PC-9 (cell line): Measurements from ENCODE around the gene NDUFS6. TPM values are rescaled to one million over a fixed set of nuclear protein-coding genes. Genes with fewer than 3 reads are reported as not detected.

Experiments
- BruUV-seq: library from RNA; stranded (reverse); fragments of 400-500 nt; replicated peaks from 2 replicates; lab custom pipeline; 2021; lab: Mats Ljungman, UMichigan
- CTCF ChIA-PET: fragments of 300-600 bp; sonication (Branson Sonifier 250); formaldehyde crosslinking; loops from one replicate; lab custom pipeline; 2022; ENCODE audit warnings: antibody characterized with exemption; lab: Charles Lee
- POLR2A ChIA-PET: fragments of 300-600 bp; sonication (Branson Sonifier 250); formaldehyde crosslinking; loops from one replicate; lab custom pipeline; 2022; ENCODE audit warnings: antibody characterized with exemption; ENCODE audit not compliant: unreplicated experiment; lab: Charles Lee
- DNase-seq, 2 experiments: peaks; one replicate each; pipeline versions ENCODE4 v3.0.0 to v3.0.0-alpha.2; 2015 to 2022; ENCODE audit warnings: mixed read lengths in 1 of 2
- H2AFZ ChIP-seq: fragments of 200-600 bp; sonication (generic); 2 replicates; pipeline ENCODE4 v1.8.1; 2017; ENCODE audit warnings: antibody characterized with exemption
- H3F3A ChIP-seq: fragments of 200-600 bp; sonication (generic); 2 replicates; pipeline ENCODE4 v1.8.1; 2017; ENCODE audit warnings: antibody characterized with exemption, mild to moderate bottlenecking, low read depth; ENCODE audit not compliant: insufficient read depth
- H3K27ac ChIP-seq: fragments of 200-600 bp; sonication (generic); 2 replicates; pipeline ENCODE4 v1.6.1; 2016; ENCODE audit warnings: mixed run types
- H3K27me3 ChIP-seq: fragments of 200-600 bp; sonication (generic); 2 replicates; pipeline ENCODE4 v1.6.1; 2016; ENCODE audit warnings: low read depth, mixed run types; ENCODE audit not compliant: insufficient read depth
- H3K36me3 ChIP-seq: fragments of 200-600 bp; sonication (generic); 2 replicates; pipeline ENCODE4 v1.6.1; 2016; ENCODE audit warnings: low read depth, mixed run types
- H3K4me1 ChIP-seq: fragments of 200-600 bp; sonication (generic); replicated peaks from 2 replicates; pipeline ENCODE4 v1.6.1; 2016; ENCODE audit warnings: mixed run types; ENCODE audit not compliant: insufficient read depth
- H3K4me2 ChIP-seq: fragments of 200-600 bp; sonication (generic); 2 replicates; pipeline ENCODE4 v1.6.1; 2017; ENCODE audit warnings: mixed run types
- H3K4me3 ChIP-seq: fragments of 200-600 bp; sonication (generic); 2 replicates; pipeline ENCODE4 v1.6.1; 2016; ENCODE audit warnings: mixed run types
- H3K79me2 ChIP-seq: fragments of 200-600 bp; sonication (generic); 2 replicates; pipeline ENCODE4 v1.6.1; 2017; ENCODE audit warnings: low read depth, mixed run types
- H3K9me2 ChIP-seq: fragments of 200-600 bp; sonication (generic); 2 replicates; pipeline ENCODE4 v1.8.1; 2017; ENCODE audit warnings: mild to moderate bottlenecking; ENCODE audit not compliant: insufficient read depth
- H3K9me3 ChIP-seq: fragments of 200-600 bp; sonication (generic); 2 replicates; pipeline ENCODE4 v1.8.1; 2016; ENCODE audit warnings: low read depth; ENCODE audit not compliant: insufficient read depth
- H4K20me1 ChIP-seq: fragments of 200-600 bp; sonication (generic); 2 replicates; pipeline ENCODE4 v1.8.1; 2017; ENCODE audit not compliant: insufficient read depth
- EZH2 ChIP-seq: fragments of 200-600 bp; sonication (generic); IDR thresholded peaks from 2 replicates; pipeline ENCODE4 v1.8.0; 2017; ENCODE audit warnings: antibody characterized with exemption, low read depth
- intact Hi-C: fragments of 100-400 bp; cut with micrococcal nuclease; formaldehyde crosslinking; loops from one replicate; pipeline ENCODE4 v1.10.0; 2022; ENCODE audit not compliant: unreplicated experiment
- total RNA-seq: library from RNA; stranded (reverse); gene quantifications from 2 replicates; pipeline ENCODE4 v1.2.3, GENCODE V29; 2021
- TF ChIP-seq, protein P1 (sequence below): fragments of 200-600 bp; sonication (generic); conservative IDR thresholded peaks from 2 replicates; pipeline ENCODE4 v1.6.1; 2017; ENCODE audit warnings: mixed run types, antibody characterized with exemption, mild to moderate bottlenecking, moderate library complexity

NDUFS6 gene
- total RNA-seq, 1 experiment from 2014 or later = 153 TPM

GRCh38 chr5:1858436-1858835, 57.2 kb downstream of the NDUFS6 start:
- intact Hi-C loops = no loop called here
- no peaks in the 10 kb centered on the region for H3F3A ChIP-seq
- H3K27ac ChIP-seq = no peak overlapping the region
- ChIA-PET CTCF (no interaction called here), POLR2A (no interaction called here)
- H3K9me2 ChIP-seq = no peaks in the 10 kb centered on the region
- TF ChIP-seq, protein P1, sequence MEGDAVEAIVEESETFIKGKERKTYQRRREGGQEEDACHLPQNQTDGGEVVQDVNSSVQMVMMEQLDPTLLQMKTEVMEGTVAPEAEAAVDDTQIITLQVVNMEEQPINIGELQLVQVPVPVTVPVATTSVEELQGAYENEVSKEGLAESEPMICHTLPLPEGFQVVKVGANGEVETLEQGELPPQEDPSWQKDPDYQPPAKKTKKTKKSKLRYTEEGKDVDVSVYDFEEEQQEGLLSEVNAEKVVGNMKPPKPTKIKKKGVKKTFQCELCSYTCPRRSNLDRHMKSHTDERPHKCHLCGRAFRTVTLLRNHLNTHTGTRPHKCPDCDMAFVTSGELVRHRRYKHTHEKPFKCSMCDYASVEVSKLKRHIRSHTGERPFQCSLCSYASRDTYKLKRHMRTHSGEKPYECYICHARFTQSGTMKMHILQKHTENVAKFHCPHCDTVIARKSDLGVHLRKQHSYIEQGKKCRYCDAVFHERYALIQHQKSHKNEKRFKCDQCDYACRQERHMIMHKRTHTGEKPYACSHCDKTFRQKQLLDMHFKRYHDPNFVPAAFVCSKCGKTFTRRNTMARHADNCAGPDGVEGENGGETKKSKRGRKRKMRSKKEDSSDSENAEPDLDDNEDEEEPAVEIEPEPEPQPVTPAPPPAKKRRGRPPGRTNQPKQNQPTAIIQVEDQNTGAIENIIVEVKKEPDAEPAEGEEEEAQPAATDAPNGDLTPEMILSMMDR = no peak
- TF ChIP-seq EZH2 = no peak
- H3K9me3 ChIP-seq = no peaks in the 10 kb centered on the region
- no peaks in the 10 kb centered on the region for H4K20me1 ChIP-seq
- no peak overlapping the region for H3K4me3 ChIP-seq
- H3K4me1 ChIP-seq = no peaks in the 10 kb centered on the region
- peaks cover 94% of the 10 kb centered on the region for H3K27me3 ChIP-seq
- no peak overlapping the region for H3K4me2 ChIP-seq
- H3K79me2 ChIP-seq = no peaks in the 10 kb centered on the region
- BruUV-seq = no TSS peak
- no peak overlapping the region for H2AFZ ChIP-seq
- no peaks in the 10 kb centered on the region for H3K36me3 ChIP-seq
- DNase-seq = no peak

GRCh38 chr5:1859099-1859498, 57.9 kb downstream of the NDUFS6 start:
- intact Hi-C loops = no loop called here
- no peaks in the 10 kb centered on the region for H3K9me3 ChIP-seq
- no peaks in the 10 kb centered on the region for H4K20me1 ChIP-seq
- no peaks in the 10 kb centered on the region for H3K4me1 ChIP-seq
- DNase-seq = no peak
- no TSS peak for BruUV-seq
- no peaks in the 10 kb centered on the region for H3K36me3 ChIP-seq
- ChIA-PET POLR2A (no interaction called here), CTCF (no interaction called here)
- peaks cover 94% of the 10 kb centered on the region for H3K27me3 ChIP-seq
- no peaks in the 10 kb centered on the region for H3F3A ChIP-seq
- no peaks in the 10 kb centered on the region for H3K9me2 ChIP-seq
- H3K27ac ChIP-seq = no peak overlapping the region
- H3K4me2 ChIP-seq = no peak overlapping the region
- H3K79me2 ChIP-seq = no peaks in the 10 kb centered on the region
- TF ChIP-seq EZH2 = no peak
- TF ChIP-seq, protein P1 = no peak
- no peak overlapping the region for H2AFZ ChIP-seq
- H3K4me3 ChIP-seq = no peak overlapping the region

DNA sequence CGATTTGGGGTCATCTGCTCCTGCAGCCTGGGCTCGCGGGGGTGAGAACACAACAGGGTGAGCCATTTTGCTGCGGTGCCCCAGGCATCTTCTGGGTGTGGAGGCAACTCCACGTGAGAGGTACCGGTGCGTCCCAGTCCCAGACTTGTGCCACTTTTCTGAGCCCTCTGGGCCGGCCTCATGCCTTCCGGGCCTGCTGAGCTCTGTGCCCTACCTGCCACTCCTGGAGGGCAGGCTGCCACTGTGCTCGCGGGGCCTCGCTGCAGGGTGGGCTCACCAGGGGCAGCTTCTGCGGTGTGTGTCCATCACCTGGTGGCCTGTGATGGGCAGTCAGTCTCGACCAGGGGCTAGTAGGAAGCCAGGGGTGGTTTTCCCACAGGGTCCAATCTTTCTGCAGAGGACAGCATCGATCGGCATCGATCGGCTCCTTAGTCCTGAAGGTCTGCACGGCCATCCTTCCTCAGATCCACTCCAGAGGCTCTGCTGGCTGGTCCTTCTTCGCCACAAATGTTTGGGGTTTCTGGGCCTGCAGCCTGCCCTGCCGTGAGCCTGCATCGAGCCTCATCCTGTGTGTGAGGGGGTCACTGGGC, 58.9 kb downstream of the NDUFS6 start:
- ChIA-PET POLR2A (no interaction called here), CTCF (no interaction called here)
- no peak for DNase-seq
- Histone ChIP-seq H3K36me3 (no peaks in the 10 kb centered on the region), H3K79me2 (no peaks in the 10 kb centered on the region), H3K4me2 (no peak overlapping the region), H3K4me3 (no peak overlapping the region), H3F3A (no peaks in the 10 kb centered on the region), H3K9me2 (no peaks in the 10 kb centered on the region), H4K20me1 (peaks cover 1% of the 10 kb centered on the region; the same call in 1 of the 2 replicates), H2AFZ (no peak overlapping the region), H3K4me1 (no peaks in the 10 kb centered on the region), H3K27me3 (peaks cover 94% of the 10 kb centered on the region), H3K9me3 (no peaks in the 10 kb centered on the region), H3K27ac (no peak overlapping the region)
- intact Hi-C loops = no loop called here
- BruUV-seq = no TSS peak
- TF ChIP-seq EZH2 = no peak
- TF ChIP-seq, protein P1 = no peak
